Measurements from ENCODE around the gene BRF1.

BRF1 gene

GRCh38 chr14:105300542-105301102 is at the start of gene BRF1:
BRF1 (minus strand) TSS chr14:105301001; CDS start chr14:105300629, 372 bp downstream.
- peak within 1 kb of the TSS; percentile 83 for H3K27ac Mint-ChIP-seq
- DNase-seq (ENCODE audit: low spot score in 2 of 2) (peak; percentile 96 to 99), ATAC-seq (peak; percentile 93)
- peaks cover 13% of the 10 kb centered on the region for H3K36me3 Mint-ChIP-seq
- peaks cover 36% of the 10 kb centered on the region for H3K4me1 Mint-ChIP-seq
- no peaks in the 10 kb centered on the region for H3K9me3 Mint-ChIP-seq
- H3K4me3 Mint-ChIP-seq = peak within 1 kb of the TSS; percentile 81

DNA sequence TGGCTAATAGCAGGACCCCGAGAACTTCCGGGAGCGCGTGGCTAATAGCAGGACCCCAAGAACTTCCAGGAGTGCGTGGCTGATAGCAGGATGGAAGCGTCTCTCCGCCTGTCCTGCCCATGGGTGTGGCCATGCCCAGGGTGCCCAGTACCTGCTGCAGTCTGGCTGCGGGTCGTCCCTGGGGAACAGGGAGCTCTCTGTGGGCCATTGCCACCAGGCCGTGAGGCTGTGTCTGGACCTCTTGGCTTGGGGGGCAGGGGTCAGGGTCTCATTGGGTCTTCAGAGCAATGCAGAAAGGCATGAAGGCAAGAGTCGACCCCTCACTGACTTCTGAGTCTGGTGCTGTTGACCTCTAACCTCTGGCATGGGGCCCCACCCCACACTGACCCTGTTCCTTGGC is 49.2 kb upstream of the BRF1 start:
- no peak overlapping the region for H3K27ac Mint-ChIP-seq
- no peak for ATAC-seq
- no peaks in the 10 kb centered on the region for H3K4me1 Mint-ChIP-seq
- no peak for DNase-seq (ENCODE audit: low spot score in 2 of 2)
- H3K36me3 Mint-ChIP-seq = no peaks in the 10 kb centered on the region
- H3K9me3 Mint-ChIP-seq = no peaks in the 10 kb centered on the region
- no peak overlapping the region for H3K4me3 Mint-ChIP-seq

GRCh38 chr14:105348945-105349699 is 48.3 kb upstream of the BRF1 start:
- no peaks in the 10 kb centered on the region for H3K4me1 Mint-ChIP-seq
- no peak overlapping the region for H3K27ac Mint-ChIP-seq
- no peak overlapping the region for H3K4me3 Mint-ChIP-seq
- ATAC-seq (no peak), DNase-seq (ENCODE audit: low spot score in 2 of 2) (no peak)
- H3K36me3 Mint-ChIP-seq = no peaks in the 10 kb centered on the region
- H3K9me3 Mint-ChIP-seq = no peaks in the 10 kb centered on the region

- Mint-ChIP-seq H3K4me3 (no peak overlapping the region), H3K36me3 (no peaks in the 10 kb centered on the region), H3K9me3 (no peaks in the 10 kb centered on the region), H3K4me1 (no peaks in the 10 kb centered on the region), H3K27ac (no peak overlapping the region)
- no peak for DNase-seq (ENCODE audit: low spot score in 2 of 2)
- ATAC-seq = no peak
Measured at GRCh38 chr14:105348169-105348944, 47.6 kb upstream of the BRF1 start.

DNA sequence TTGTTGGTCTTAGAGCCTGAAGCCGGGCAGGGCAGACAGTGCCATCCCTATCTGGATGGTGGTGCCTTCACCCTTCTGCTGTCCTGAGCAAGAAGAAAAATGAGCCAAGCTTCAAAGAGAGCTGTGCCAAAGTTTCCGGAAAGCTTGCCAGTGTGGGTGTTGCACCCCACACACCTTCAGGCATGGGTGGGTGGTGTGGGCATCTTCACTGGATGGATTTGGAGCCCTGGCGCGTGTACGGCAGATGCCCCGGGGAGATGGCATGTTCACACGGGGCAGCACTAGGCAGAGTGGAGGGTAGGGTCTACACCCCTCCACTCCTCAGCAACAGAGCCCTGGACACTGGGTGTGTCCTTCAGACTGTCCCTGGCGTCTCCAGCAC is 46.8 kb upstream of the BRF1 start:
- Mint-ChIP-seq H3K4me3 (no peak overlapping the region), H3K36me3 (no peaks in the 10 kb centered on the region), H3K4me1 (no peaks in the 10 kb centered on the region), H3K9me3 (no peaks in the 10 kb centered on the region), H3K27ac (no peak overlapping the region)
- ATAC-seq (no peak), DNase-seq (ENCODE audit: low spot score in 2 of 2) (no peak)

GRCh38 chr14:105346876-105347586 is 46.2 kb upstream of the BRF1 start:
- Mint-ChIP-seq H3K9me3 (no peaks in the 10 kb centered on the region), H3K4me1 (no peaks in the 10 kb centered on the region), H3K4me3 (no peak overlapping the region), H3K27ac (no peak overlapping the region), H3K36me3 (no peaks in the 10 kb centered on the region)
- DNase-seq (ENCODE audit: low spot score in 2 of 2) (no peak), ATAC-seq (no peak)

DNA sequence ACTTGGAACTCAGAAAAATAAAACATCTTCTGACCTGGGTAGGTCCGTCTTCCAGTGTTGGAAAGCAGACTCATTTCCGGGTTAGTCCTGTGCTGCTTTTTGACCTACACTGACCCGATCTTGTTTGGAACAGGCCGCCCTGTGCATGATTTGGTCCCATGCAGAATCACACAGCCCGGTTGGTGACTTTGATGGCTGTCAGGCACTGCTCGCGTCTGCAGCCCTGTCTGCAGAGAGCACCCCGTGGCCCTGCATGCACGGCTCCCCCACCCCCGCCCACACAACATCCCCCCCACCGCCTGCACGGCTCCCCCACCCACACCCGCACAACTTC is 45.4 kb upstream of the BRF1 start:
- ATAC-seq (no peak), DNase-seq (ENCODE audit: low spot score in 2 of 2) (no peak)
- no peak overlapping the region for H3K4me3 Mint-ChIP-seq
- no peaks in the 10 kb centered on the region for H3K9me3 Mint-ChIP-seq
- no peaks in the 10 kb centered on the region for H3K4me1 Mint-ChIP-seq
- no peaks in the 10 kb centered on the region for H3K36me3 Mint-ChIP-seq
- H3K27ac Mint-ChIP-seq = no peak overlapping the region

DNA sequence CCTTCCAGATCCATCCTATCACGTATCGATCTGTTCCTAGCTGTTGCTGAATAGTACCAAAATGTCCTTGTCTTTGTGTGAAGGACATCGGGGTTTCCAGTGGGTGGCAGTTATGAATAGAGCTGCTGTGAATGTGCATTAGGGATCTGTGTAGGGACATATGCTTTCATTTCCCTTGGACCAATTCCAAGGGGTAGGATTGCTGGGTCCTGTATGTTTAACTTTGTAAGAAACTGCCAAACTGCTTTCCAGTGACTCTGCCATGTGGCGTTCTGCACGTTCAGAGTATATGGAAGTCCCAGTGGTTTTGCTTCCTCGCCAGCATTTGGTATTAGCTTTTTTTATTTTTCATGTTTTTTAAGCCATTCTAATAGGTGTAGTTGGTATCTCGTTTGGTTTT is 42.4 kb upstream of the BRF1 start:
- no peak for ATAC-seq
- no peaks in the 10 kb centered on the region for H3K9me3 Mint-ChIP-seq
- no peaks in the 10 kb centered on the region for H3K36me3 Mint-ChIP-seq
- H3K4me3 Mint-ChIP-seq = no peak overlapping the region
- H3K4me1 Mint-ChIP-seq = no peaks in the 10 kb centered on the region
- peak overlapping the region; percentile 6 for H3K27ac Mint-ChIP-seq
- DNase-seq (ENCODE audit: low spot score in 2 of 2) = no peak

GRCh38 chr14:105340821-105341733 is 40.3 kb upstream of the BRF1 start:
- H3K36me3 Mint-ChIP-seq = no peaks in the 10 kb centered on the region
- ATAC-seq (no peak), DNase-seq (ENCODE audit: low spot score in 2 of 2) (no peak)
- no peak overlapping the region for H3K4me3 Mint-ChIP-seq
- H3K4me1 Mint-ChIP-seq = no peaks in the 10 kb centered on the region
- H3K27ac Mint-ChIP-seq = no peak overlapping the region
- H3K9me3 Mint-ChIP-seq = no peaks in the 10 kb centered on the region

DNA sequence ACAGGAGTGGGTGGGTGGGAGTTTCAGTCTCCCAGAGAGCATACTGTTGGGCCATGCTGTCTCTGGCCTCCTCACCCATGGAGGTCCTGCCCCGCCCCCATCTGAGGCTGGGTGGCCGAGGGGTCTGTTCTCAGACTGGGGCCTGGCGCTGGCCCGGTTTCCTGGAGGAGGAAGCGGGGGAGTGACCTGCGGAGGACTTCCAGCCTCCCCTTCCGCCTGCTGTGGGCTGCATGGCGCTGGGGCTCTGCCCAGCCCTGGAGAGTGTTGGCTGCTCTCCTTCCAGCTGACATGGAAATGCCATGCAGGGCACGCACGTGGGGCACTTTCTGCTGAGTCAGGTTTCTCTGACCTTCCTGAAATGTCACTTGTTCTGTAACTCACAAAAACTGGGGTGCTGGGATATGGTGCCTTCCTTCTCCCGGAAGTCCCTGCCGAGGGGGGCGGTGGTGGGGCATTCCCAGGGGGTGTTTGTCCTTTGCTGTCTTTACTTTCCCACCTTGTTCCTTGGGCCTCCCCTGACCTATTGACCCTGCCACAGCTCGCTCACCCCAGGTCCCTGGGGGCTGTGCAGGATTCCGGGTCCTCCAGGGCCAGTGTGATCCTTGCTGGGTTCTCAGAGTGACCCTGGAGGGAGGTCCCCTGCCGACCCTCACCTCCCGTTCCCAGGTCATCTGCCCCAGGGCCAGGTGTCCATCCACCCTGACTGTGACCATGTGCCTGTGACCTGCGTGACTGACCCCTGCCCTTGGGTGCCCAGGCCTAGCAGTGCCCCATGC is 37.4 kb upstream of the BRF1 start:
- Mint-ChIP-seq H3K36me3 (no peaks in the 10 kb centered on the region), H3K9me3 (no peaks in the 10 kb centered on the region), H3K4me1 (peaks cover under 1% of the 10 kb centered on the region), H3K27ac (peak overlapping the region; percentile 67), H3K4me3 (no peak overlapping the region)
- DNase-seq (ENCODE audit: low spot score in 2 of 2) (no peak), ATAC-seq (no peak)

DNA sequence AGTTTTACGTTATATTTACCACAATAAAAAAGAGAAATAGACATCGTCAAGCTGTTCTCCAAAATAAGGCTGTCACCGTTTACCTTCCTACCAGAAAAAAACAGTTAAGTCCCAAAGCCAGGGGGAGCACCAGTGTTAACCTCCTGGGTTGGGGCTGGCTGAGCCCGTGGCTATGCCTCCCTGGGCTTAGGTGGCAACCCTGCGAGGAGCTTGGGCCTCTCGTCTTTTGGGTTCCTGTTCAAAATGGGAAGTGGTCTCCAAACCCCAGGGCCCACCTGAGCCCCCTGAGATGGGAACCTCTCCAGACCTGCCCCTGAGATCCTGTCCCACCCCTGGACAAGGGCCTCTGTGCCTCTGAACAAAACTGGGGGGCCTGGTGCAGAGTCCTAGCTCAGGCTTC is 36.6 kb upstream of the BRF1 start:
- Mint-ChIP-seq H3K4me3 (no peak overlapping the region), H3K27ac (no peak overlapping the region), H3K36me3 (no peaks in the 10 kb centered on the region), H3K4me1 (peaks cover 7% of the 10 kb centered on the region), H3K9me3 (no peaks in the 10 kb centered on the region)
- DNase-seq (ENCODE audit: low spot score in 2 of 2) = no peak
- ATAC-seq = no peak

- Mint-ChIP-seq H3K4me1 (peaks cover 12% of the 10 kb centered on the region), H3K9me3 (no peaks in the 10 kb centered on the region), H3K4me3 (no peak overlapping the region), H3K27ac (no peak overlapping the region), H3K36me3 (no peaks in the 10 kb centered on the region)
- ATAC-seq (no peak), DNase-seq (ENCODE audit: low spot score in 2 of 2) (no peak)
Measured at GRCh38 chr14:105336477-105337287, 35.9 kb upstream of the BRF1 start.

DNA sequence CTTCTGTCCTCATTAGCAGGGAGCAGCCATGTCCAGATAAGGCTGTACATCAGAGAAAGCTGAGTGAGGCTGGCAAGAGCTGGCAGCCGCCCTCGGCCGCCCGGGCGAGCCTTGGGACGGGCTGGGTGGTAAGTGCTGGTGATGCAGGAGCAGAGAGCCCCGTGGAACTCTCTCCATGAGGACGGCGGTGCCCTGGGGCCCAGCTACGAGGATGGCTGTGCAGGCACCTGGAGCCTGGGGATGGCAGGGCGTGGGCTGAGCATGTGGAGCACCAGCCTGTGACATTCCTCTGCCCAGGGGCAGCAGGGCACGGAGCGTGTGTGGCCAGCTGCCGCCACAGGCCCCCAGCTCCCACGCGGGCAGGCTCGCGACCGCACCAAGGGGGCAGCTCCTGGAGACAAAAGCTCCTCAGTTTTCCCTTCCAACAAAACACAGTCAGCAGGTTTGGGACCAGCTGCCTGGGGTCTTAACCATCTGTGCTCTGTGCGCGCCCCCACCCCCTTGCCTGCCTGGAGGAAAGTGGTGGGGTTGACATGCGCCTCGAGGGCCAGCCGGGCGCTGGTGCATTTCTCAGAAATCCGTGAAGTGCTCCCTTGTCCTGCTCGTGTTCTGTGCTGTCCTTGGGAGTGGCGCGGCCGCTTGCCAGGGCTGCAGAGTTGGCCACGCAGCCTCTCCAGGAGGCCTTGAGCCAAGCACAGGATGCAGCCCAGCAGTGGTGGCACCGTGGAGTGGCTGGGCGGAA is 35.1 kb upstream of the BRF1 start:
- Mint-ChIP-seq H3K36me3 (no peaks in the 10 kb centered on the region), H3K9me3 (no peaks in the 10 kb centered on the region), H3K4me3 (no peak overlapping the region), H3K4me1 (peaks cover 19% of the 10 kb centered on the region), H3K27ac (no peak overlapping the region)
- ATAC-seq (no peak), DNase-seq (ENCODE audit: low spot score in 2 of 2) (no peak)

Data from stimulated activated effector memory CD8-positive, alpha-beta T cell treated with anti-CD3 and anti-CD28 coated beads, Interleukin-12 subunit alpha, Interleukin-12 subunit beta, amount 100 ng/mL, for 72 hours (primary cell).